ENCODE measurements around the gene GRIA2.

GRCh38 chr4:157219711-157220370, 687 bp upstream of the GRIA2 start:
- TF ChIP-seq PAX5 (IDR thresholded peaks at IDR 0.05; ENCODE audit: insufficient read depth, low read length, severe bottlenecking) (no peak), POLR2A (IDR thresholded peaks at IDR 0.05; ENCODE audit: low read depth, low read length) (no peak), POLR2AphosphoS5 (IDR thresholded peaks at IDR 0.05; ENCODE audit: low read depth, low read length) (no peak), TAF1 (IDR thresholded peaks at IDR 0.05; ENCODE audit: low read depth, low read length) (no peak)
